GM12878 (cell line): ENCODE results near the gene TSHZ2. TPM values are rescaled to one million over a fixed set of nuclear protein-coding genes. Genes with fewer than 3 reads are reported as not detected.

Source experiments
- ATAC-seq: fragments of 200-7000 bp; cut with Tn5 transposase; 3 replicates; pipeline ENCODE4 v1.9.1; 2020; ENCODE audit warnings: mild to moderate bottlenecking, moderate library complexity
- BruUV-seq: library from RNA; stranded (reverse); fragments of 400-500 nt; replicated peaks from 2 replicates; lab custom pipeline; 2021; lab: Mats Ljungman, UMichigan
- CTCF ChIA-PET: fragments of 300-600 bp; sonication (Branson Sonifier 250); formaldehyde crosslinking; extraction: SDS; loops from one replicate; lab custom pipeline; 2021; ENCODE audit warnings: inconsistent platforms; lab: Yijun Ruan, JAX
- POLR2A ChIA-PET: fragments of 350-600 bp; formaldehyde crosslinking; extraction: SDS; loops from one replicate; lab custom pipeline; 2021; ENCODE audit warnings: inconsistent platforms; lab: Charles Lee
- RAD21 ChIA-PET: fragments of 300-600 bp; sonication (Branson Sonifier 250); formaldehyde crosslinking; loops from one replicate; lab custom pipeline; 2023; ENCODE audit warnings: antibody characterized with exemption; ENCODE audit not compliant: unreplicated experiment; lab: Charles Lee
- SMC1A ChIA-PET: fragments of 300-600 bp; sonication (Branson Sonifier 250); formaldehyde crosslinking; loops from one replicate; lab custom pipeline; 2023; ENCODE audit not compliant: unreplicated experiment, uncharacterized antibody; lab: Charles Lee
- DNase-seq: peaks from one replicate; pipeline ENCODE4 v3.0.0-alpha.2; 2011; ENCODE audit warnings: low read depth, low spot score
- FAIRE-seq: peaks from 3 replicates; lab custom pipeline; 2011; peaks lifted over from hg19 to GRCh38; lab: Jason Lieb, UNC
- H2AFZ ChIP-seq: 2 replicates; pipeline ENCODE4 v1.6.0; 2011; ENCODE audit warnings: low read depth, low read length, control low read depth; ENCODE audit not compliant: control insufficient read depth
- H3K27ac ChIP-seq: 2 replicates; pipeline ENCODE4 v1.5.1; 2011; ENCODE audit warnings: control low read depth; ENCODE audit not compliant: control insufficient read depth, insufficient read depth
- H3K27me3 ChIP-seq, 2 experiments: replicated peaks in 1 of 2; 2 replicates each; pipeline versions ENCODE4 v1.6.0 to v1.6.1; 2011; ENCODE audit warnings: low read length in 1 of 2; ENCODE audit not compliant: control insufficient read depth in 2 of 2, insufficient read depth in 2 of 2
- H3K36me3 ChIP-seq, 2 experiments: 2 replicates each; pipeline ENCODE4 v1.5.1; 2011; ENCODE audit warnings: low read length in 1 of 2; ENCODE audit not compliant: control insufficient read depth in 2 of 2, insufficient read depth in 2 of 2
- H3K4me1 ChIP-seq: 2 replicates; pipeline ENCODE4 v1.6.1; 2011; ENCODE audit warnings: mild to moderate bottlenecking, low read length, moderate library complexity, mixed read lengths; ENCODE audit not compliant: control insufficient read depth, insufficient read depth
- H3K4me2 ChIP-seq: 2 replicates; pipeline ENCODE4 v1.6.0; 2011; ENCODE audit warnings: control low read depth; ENCODE audit not compliant: control insufficient read depth, insufficient read depth
- H3K4me3 ChIP-seq: fragments of 200-600 bp; sonication (generic); 2 replicates; pipeline ENCODE4 v1.5.1; 2016
- H3K79me2 ChIP-seq: 2 replicates; pipeline ENCODE4 v1.6.0; 2011; ENCODE audit warnings: low read length; ENCODE audit not compliant: control insufficient read depth, insufficient read depth
- H3K9ac ChIP-seq: 2 replicates; pipeline ENCODE4 v1.8.0; 2011; ENCODE audit warnings: low read length, control low read depth, mixed read lengths; ENCODE audit not compliant: control insufficient read depth, insufficient read depth
- H3K9me3 ChIP-seq: replicated peaks from 3 replicates; pipeline ENCODE4 v1.5.1; 2011; ENCODE audit warnings: mild to moderate bottlenecking, low read length; ENCODE audit not compliant: control insufficient read depth, insufficient read depth
- H4K20me1 ChIP-seq: 2 replicates; pipeline ENCODE4 v1.6.0; 2011; ENCODE audit not compliant: control insufficient read depth, insufficient read depth
- ETV6 ChIP-seq, 2 experiments: fragments of 450-650 bp in 1 of 2; IDR thresholded peaks in 1 of 2; conservative IDR thresholded peaks in 1 of 2; 2 replicates each; pipeline ENCODE4 v1.6.1; 2014; ENCODE audit warnings: antibody characterized with exemption in 1 of 2, borderline replicate concordance in 1 of 2, low read depth in 1 of 2, mild to moderate bottlenecking in 1 of 2, moderate library complexity in 1 of 2
- ZNF24 ChIP-seq: fragments of 450-650 bp; IDR thresholded peaks from 2 replicates; pipeline ENCODE4 v1.6.1; 2017; ENCODE audit warnings: antibody characterized with exemption, mild to moderate bottlenecking
- WGBS: methylation state at CpG from one replicate; pipeline ENCODE4 v1.1.6; 2016; ENCODE audit warnings: low lambda C conversion rate; ENCODE audit not compliant: insufficient replicate concordance, insufficient coverage; ENCODE audit errors: missing lambda C conversion rate; 5-methylcytosine and 5-hydroxymethylcytosine counted together
- in situ Hi-C: fragments of 300-500 bp; cut with MboI; formaldehyde crosslinking; loops from 9 replicates; pipeline ENCODE4 v1.14.3; 2018; ENCODE audit warnings: mixed read lengths
- intact Hi-C: fragments of 100-400 bp; cut with micrococcal nuclease; formaldehyde crosslinking; loops from one replicate; pipeline ENCODE4 v1.14.2; 2022; ENCODE audit not compliant: unreplicated experiment
- polyA plus RNA-seq, 11 experiments: library from polyadenylated mRNA; depleted of rRNA in 4 of 11; unstranded in 6 of 11; stranded (reverse) in 5 of 11; fragments of >200 nt; fragmentation: Nextera tagmentation in 4 of 11; fragmentation: Illumina TruSeq in 1 of 11; extraction: Ambion mirVana in 4 of 11; extraction: Trizol in 1 of 11; gene quantifications; 1 replicate in 1 of 11; 2 replicates in 10 of 11; pipeline versions ENCODE4 v1.2.1 to v1.2.3, GENCODE V29; 2011 to 2016; ENCODE audit warnings: inconsistent platforms in 2 of 11, missing spikeins in 2 of 11, low read depth in 1 of 11
- total RNA-seq, 4 experiments: library from RNA; depleted of rRNA in 3 of 4; stranded (reverse); fragments of >200 nt in 3 of 4; fragmentation: Illumina TruSeq in 1 of 4; extraction: Trizol in 1 of 4; gene quantifications; 2 replicates each; pipeline versions ENCODE4 v1.2.1 to v1.2.3, GENCODE V29; 2013 to 2021
- TF ChIP-seq, protein P1 (sequence below): fragments of 450-650 bp; IDR thresholded peaks from 2 replicates; pipeline ENCODE4 v1.6.1; 2016; ENCODE audit warnings: mild to moderate bottlenecking, moderate library complexity, borderline replicate concordance

The TSHZ2 gene
- total and polyA plus RNA-seq, 10 of the 15 experiments (the other 5 are each of a cell fraction or from before 2014, with no cell fraction given): 0.01 to 0.86 (median 0.13) TPM; not detected in 2

DNA sequence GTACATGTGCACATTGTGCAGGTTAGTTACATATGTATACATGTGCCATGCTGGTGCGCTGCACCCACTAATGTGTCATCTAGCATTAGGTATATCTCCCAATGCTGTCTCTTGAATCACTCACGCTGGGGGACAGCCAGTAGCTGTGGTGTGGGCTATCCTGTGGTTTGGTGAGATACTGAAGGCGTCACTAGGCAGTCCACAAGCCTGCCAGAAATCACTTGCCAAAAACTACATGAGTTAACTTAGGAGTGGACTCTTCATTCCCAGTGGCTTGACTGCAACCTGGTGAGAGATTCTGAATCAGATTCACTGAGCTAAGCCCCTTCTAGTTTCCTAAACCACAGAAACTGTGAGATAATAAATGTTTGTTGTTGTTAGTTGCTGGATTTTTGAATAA lies 191.3 kb downstream of the TSHZ2 start:
- ChIA-PET POLR2A (no interaction called here), RAD21 (no interaction called here), CTCF (interaction anchor here (0.6 kb wide), 2 partner anchors 365 to 1192 kb away, joined by 4 read pairs; no protein-coding TSS in a partner anchor), SMC1A (interaction anchor here (1.4 kb wide), 1 partner anchor 10 kb away, joined by 4 read pairs; no protein-coding TSS in a partner anchor)
- 56% methylated on average over 3 of the region's 3 CpGs for WGBS
- in situ Hi-C loops (no loop called here), intact Hi-C loops (no loop called here)
- Histone ChIP-seq H3K36me3 (no peaks in the 10 kb centered on the region), H2AFZ (no peak overlapping the region), H3K4me2 (no peak overlapping the region), H3K4me3 (no peak overlapping the region), H3K9ac (no peak overlapping the region), H3K4me1 (peaks cover 6% of the 10 kb centered on the region), H3K27me3 (no peaks in the 10 kb centered on the region), H3K9me3 (peaks cover 3% of the 10 kb centered on the region; the same call in 2 of the 3 replicates), H3K27ac (no peak overlapping the region)
- FAIRE-seq: no peak
- peak; percentile 19 for ATAC-seq
- no TSS peak for BruUV-seq
- TF ChIP-seq, protein P1, sequence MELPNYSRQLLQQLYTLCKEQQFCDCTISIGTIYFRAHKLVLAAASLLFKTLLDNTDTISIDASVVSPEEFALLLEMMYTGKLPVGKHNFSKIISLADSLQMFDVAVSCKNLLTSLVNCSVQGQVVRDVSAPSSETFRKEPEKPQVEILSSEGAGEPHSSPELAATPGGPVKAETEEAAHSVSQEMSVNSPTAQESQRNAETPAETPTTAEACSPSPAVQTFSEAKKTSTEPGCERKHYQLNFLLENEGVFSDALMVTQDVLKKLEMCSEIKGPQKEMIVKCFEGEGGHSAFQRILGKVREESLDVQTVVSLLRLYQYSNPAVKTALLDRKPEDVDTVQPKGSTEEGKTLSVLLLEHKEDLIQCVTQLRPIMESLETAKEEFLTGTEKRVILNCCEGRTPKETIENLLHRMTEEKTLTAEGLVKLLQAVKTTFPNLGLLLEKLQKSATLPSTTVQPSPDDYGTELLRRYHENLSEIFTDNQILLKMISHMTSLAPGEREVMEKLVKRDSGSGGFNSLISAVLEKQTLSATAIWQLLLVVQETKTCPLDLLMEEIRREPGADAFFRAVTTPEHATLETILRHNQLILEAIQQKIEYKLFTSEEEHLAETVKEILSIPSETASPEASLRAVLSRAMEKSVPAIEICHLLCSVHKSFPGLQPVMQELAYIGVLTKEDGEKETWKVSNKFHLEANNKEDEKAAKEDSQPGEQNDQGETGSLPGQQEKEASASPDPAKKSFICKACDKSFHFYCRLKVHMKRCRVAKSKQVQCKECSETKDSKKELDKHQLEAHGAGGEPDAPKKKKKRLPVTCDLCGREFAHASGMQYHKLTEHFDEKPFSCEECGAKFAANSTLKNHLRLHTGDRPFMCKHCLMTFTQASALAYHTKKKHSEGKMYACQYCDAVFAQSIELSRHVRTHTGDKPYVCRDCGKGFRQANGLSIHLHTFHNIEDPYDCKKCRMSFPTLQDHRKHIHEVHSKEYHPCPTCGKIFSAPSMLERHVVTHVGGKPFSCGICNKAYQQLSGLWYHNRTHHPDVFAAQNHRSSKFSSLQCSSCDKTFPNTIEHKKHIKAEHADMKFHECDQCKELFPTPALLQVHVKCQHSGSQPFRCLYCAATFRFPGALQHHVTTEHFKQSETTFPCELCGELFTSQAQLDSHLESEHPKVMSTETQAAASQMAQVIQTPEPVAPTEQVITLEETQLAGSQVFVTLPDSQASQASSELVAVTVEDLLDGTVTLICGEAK: no peak
- TF ChIP-seq ETV6 (conservative IDR thresholded peaks at IDR 0.05 in 1 of 2, IDR thresholded peaks at IDR 0.05 in 1 of 2; ENCODE audit: borderline replicate concordance in 1 of 2, low read depth in 1 of 2) (no peak), ZNF24 (no peak)
- TF ChIP-seq, all 136 proteins: peak for 0
- no peaks in the 10 kb centered on the region for H3K79me2 ChIP-seq
- no peaks in the 10 kb centered on the region for H4K20me1 ChIP-seq
- DNase-seq: no peak
